ENCODE data around the gene UBR2. TPM values are rescaled to one million over a fixed set of nuclear protein-coding genes. Genes with fewer than 3 reads are reported as not detected.

Gene UBR2
- total RNA-seq, 2 experiments from 2014 or later, result 27.4 to 27.7 TPM

GRCh38 chr6:42562788-42563405, 932 bp upstream of the UBR2 start:
- ATAC-seq (ENCODE audit: poor library complexity), result no peak
- H3K4me1 Mint-ChIP-seq (ENCODE audit: low read depth), result peaks cover 31% of the 10 kb centered on the region
- H3K36me3 Mint-ChIP-seq (ENCODE audit: low read depth), result peaks cover 29% of the 10 kb centered on the region
- Histone ChIP-seq H3K4me3 (ENCODE audit: low read length) (no peak overlapping the region), H3K27ac (ENCODE audit: low read depth in 1 of 2, low read length in 2 of 2) (no peak overlapping the region), H3K36me3 (ENCODE audit: insufficient read depth, low read length) (peaks cover 7% of the 10 kb centered on the region), H3K4me1 (ENCODE audit: insufficient read depth, low read length) (peaks cover 16% of the 10 kb centered on the region), H3K27me3 (ENCODE audit: control insufficient read depth in 1 of 2, insufficient read depth in 2 of 2, low read length in 2 of 2) (no peaks in the 10 kb centered on the region), H3K9me3 (ENCODE audit: control insufficient read depth in 1 of 2, insufficient read depth in 1 of 2, low read length in 2 of 2) (no peaks in the 10 kb centered on the region)
- ChIA-PET POLR2A (interaction anchor here (0.8 to 3.7 kb wide), 13 partner anchors 9 to 775 kb away, joined by 3 to 29 read pairs (median 9); partner anchors contain the start of genes CNPY3, RPL7L1, TOMM6 and TRERF1), CTCF (interaction anchor here (1.2 to 3.5 kb wide), 7 partner anchors 9 to 776 kb away, joined by 3 to 25 read pairs (median 4); partner anchors contain the start of gene TOMM6)
- intact Hi-C loops (cut with DNase I, micrococcal nuclease), result loop anchor here (1.0 to 10.0 kb wide), 11 partner anchors 9 to 1064 kb away; partner anchors contain the start of genes TOMM6 (in 2 of the 2), BYSL (in 1 of the 2), GTPBP2 (in 1 of the 2) and KLC4 (in 1 of the 2)
- no peak for DNase-seq
- H3K27me3 Mint-ChIP-seq, result no peaks in the 10 kb centered on the region
- no peak for TF ChIP-seq CTCF (IDR thresholded peaks at IDR 0.05)
- no peak overlapping the region for H3K27ac Mint-ChIP-seq
- H3K4me3 Mint-ChIP-seq, result peak overlapping the region; percentile 98
- no peaks in the 10 kb centered on the region for H3K9me3 Mint-ChIP-seq

- Histone ChIP-seq H3K36me3 (ENCODE audit: insufficient read depth, low read length) (peaks cover 7% of the 10 kb centered on the region), H3K27me3 (ENCODE audit: control insufficient read depth in 1 of 2, insufficient read depth in 2 of 2, low read length in 2 of 2) (no peaks in the 10 kb centered on the region), H3K4me3 (ENCODE audit: low read length) (peak overlapping the region; percentile 99), H3K27ac (ENCODE audit: low read depth in 1 of 2, low read length in 2 of 2) (peak overlapping the region; percentile 87 to 93), H3K4me1 (ENCODE audit: insufficient read depth, low read length) (peaks cover 16% of the 10 kb centered on the region), H3K9me3 (ENCODE audit: control insufficient read depth in 1 of 2, insufficient read depth in 1 of 2, low read length in 2 of 2) (no peaks in the 10 kb centered on the region)
- H3K36me3 Mint-ChIP-seq (ENCODE audit: low read depth), result peaks cover 38% of the 10 kb centered on the region
- ATAC-seq (ENCODE audit: poor library complexity), result peak; percentile 21
- intact Hi-C loops (cut with DNase I, micrococcal nuclease), result loop anchor here (5.0 to 10.0 kb wide), 5 partner anchors 330 to 1063 kb away; partner anchors contain the start of genes TOMM6 (in 2 of the 2), GTPBP2 (in 1 of the 2), KLHDC3 (in 1 of the 2) and MEA1 (in 1 of the 2)
- H3K27ac Mint-ChIP-seq, result peak overlapping the region; percentile 98
- peaks cover 44% of the 10 kb centered on the region for H3K4me1 Mint-ChIP-seq (ENCODE audit: low read depth)
- CTCF ChIA-PET, result interaction anchor here (1.3 to 3.5 kb wide), 5 partner anchors 8 to 778 kb away, joined by 3 to 25 read pairs (median 5); partner anchors contain the start of gene TOMM6
- H3K27me3 Mint-ChIP-seq, result no peaks in the 10 kb centered on the region
- H3K9me3 Mint-ChIP-seq, result no peaks in the 10 kb centered on the region
- no peak for TF ChIP-seq CTCF (IDR thresholded peaks at IDR 0.05)
- DNase-seq, result peak in 1 of 14 experiments; percentile 61
- H3K4me3 Mint-ChIP-seq, result peak overlapping the region; percentile 98
- POLR2A ChIA-PET, result interaction anchor here (0.6 to 3.7 kb wide), 22 partner anchors 10 to 831 kb away, joined by 3 to 29 read pairs (median 7); partner anchors contain the start of genes CNPY3, KLHDC3, MEA1 and MRPS10
These were observed 637 bp downstream of the UBR2 start for GRCh38 chr6:42564506-42564825.

GRCh38 chr6:42565823-42566613, 2.2 kb downstream of the UBR2 start:
- Mint-ChIP-seq H3K9me3 (no peaks in the 10 kb centered on the region), H3K4me1 (ENCODE audit: low read depth) (peaks cover 51% of the 10 kb centered on the region), H3K27me3 (no peaks in the 10 kb centered on the region), H3K27ac (peak overlapping the region; percentile 98), H3K4me3 (peak overlapping the region; percentile 98), H3K36me3 (ENCODE audit: low read depth) (peaks cover 38% of the 10 kb centered on the region)
- Histone ChIP-seq H3K4me1 (ENCODE audit: insufficient read depth, low read length) (peaks cover 24% of the 10 kb centered on the region), H3K9me3 (ENCODE audit: control insufficient read depth in 1 of 2, insufficient read depth in 1 of 2, low read length in 2 of 2) (no peaks in the 10 kb centered on the region), H3K36me3 (ENCODE audit: insufficient read depth, low read length) (peaks cover 7% of the 10 kb centered on the region), H3K27me3 (ENCODE audit: control insufficient read depth in 1 of 2, insufficient read depth in 2 of 2, low read length in 2 of 2) (no peaks in the 10 kb centered on the region), H3K4me3 (ENCODE audit: low read length) (peak overlapping the region; percentile 99), H3K27ac (ENCODE audit: low read depth in 1 of 2, low read length in 2 of 2) (peak overlapping the region in 1 of 2 donors; percentile 58)
- ChIA-PET CTCF (interaction anchor here (0.6 to 3.5 kb wide), 3 partner anchors 18 to 427 kb away, joined by 4 to 25 read pairs (median 4); no protein-coding TSS in a partner anchor), POLR2A (interaction anchor here (1.3 to 3.7 kb wide), 4 partner anchors 18 to 284 kb away, joined by 3 to 29 read pairs (median 12); partner anchors contain the start of gene TRERF1)
- TF ChIP-seq CTCF (IDR thresholded peaks at IDR 0.05), result no peak
- DNase-seq, result peak in 1 of 14 experiments; percentile 35
- ATAC-seq (ENCODE audit: poor library complexity), result no peak
- intact Hi-C loops (cut with DNase I, micrococcal nuclease), result loop anchor here in 1 of 2 experiments (10.0 kb wide), 2 partner anchors 329 to 781 kb away; partner anchors contain the start of genes PRICKLE4 and TOMM6

Measured in CD4-positive, alpha-beta T cell (primary cell).